Neural progenitor cell (in vitro differentiated cells): Measurements from ENCODE around the gene NEDD4L.

Source experiments
- CTCF ChIP-seq: fragments of 200-600 bp; sonication (generic); IDR thresholded peaks from 2 replicates; pipeline ENCODE4 v1.5.1; 2017; ENCODE audit warnings: antibody characterized with exemption, mild to moderate bottlenecking
- EZH2 ChIP-seq: fragments of 200-600 bp; sonication (generic); IDR thresholded peaks from 2 replicates; pipeline ENCODE4 v1.6.1; 2017; ENCODE audit warnings: antibody characterized with exemption, mild to moderate bottlenecking, moderate library complexity
- EZH2phosphoT487 ChIP-seq: fragments of 200-600 bp; sonication (generic); IDR thresholded peaks from 2 replicates; pipeline ENCODE4 v1.6.1; 2017; ENCODE audit warnings: antibody characterized with exemption

- TF ChIP-seq CTCF = no peak
- TF ChIP-seq EZH2 = no peak
- no peak for TF ChIP-seq EZH2phosphoT487
Measured at GRCh38 chr18:58362027-58362575, 318.1 kb downstream of the NEDD4L start.
